Stimulated activated CD8-positive, alpha-beta memory T cell treated with anti-CD3 and anti-CD28 coated beads, Interleukin-7, amount 100 ng/mL, for 4 hours (primary cell): ENCODE data around the gene LDB3.
A peak's percentile ranks its signal among the peaks of the same experiment; 100 is the strongest.

Experiments used
- DNase-seq, 2 donors: peaks; one replicate each; pipeline ENCODE4 v3.0.0-alpha.2; 2020; ENCODE audit warnings: low read depth in 2 of 2

The LDB3 gene

DNA sequence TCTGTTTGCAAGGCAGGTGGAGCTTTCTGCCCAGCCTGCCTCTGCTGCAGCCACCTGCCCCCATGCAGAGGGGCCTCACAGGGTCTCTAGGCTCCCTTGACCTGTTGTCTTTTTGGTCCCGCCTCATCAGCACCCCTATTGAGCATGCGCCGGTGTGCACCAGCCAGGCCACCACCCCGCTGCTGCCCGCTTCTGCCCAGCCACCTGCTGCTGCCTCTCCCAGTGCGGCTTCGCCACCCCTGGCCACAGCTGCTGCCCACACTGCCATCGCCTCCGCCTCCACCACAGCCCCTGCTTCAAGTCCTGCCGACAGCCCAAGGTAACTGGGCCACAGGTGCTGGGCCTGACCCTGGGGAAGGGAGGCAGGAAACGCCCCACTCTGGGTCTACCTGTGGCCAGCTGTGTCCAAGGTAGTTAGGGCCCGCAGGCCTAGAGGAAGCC, 38.1 kb downstream of the LDB3 start:
- DNase-seq, result no peak

DNA sequence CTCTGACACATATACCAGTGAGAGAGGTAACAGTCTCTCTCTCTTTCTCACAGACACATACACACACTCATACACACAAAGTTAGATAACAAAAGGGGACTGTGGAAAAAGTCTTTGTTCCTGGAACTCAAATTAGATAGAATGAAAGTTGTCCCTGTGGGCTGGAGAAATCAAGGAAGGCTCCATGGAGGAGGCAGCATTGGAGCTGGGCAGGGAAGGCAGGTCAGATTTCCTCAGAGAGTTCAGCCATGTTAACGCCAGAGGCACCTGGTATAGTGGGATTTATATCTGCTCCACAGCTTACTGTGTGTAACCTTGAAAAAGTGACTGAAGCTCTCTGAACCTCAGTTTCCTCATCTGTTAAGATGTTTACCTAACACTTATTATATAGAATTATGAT, 38.7 kb downstream of the LDB3 start:
- no peak for DNase-seq

DNA sequence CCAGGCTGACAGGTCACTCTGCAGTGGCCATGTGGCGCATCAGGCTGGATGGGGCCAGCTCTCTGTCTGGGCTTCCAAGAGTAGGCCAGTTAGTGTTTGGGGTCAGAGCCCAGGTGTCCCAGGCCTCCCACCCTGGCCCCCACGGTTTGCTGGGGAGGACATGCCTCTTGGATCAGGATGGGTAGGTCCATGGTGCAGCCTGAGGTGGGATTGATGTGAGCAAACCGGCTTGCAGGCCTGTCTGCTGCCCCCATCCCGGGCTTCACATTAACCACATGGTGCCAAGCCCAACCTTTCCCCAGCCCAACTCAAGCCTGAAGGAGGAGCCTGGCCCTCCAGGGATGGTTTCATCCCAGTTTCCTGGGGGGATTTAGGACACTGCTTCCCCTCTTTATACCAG, 39.2 kb downstream of the LDB3 start:
- DNase-seq, result no peak

DNA sequence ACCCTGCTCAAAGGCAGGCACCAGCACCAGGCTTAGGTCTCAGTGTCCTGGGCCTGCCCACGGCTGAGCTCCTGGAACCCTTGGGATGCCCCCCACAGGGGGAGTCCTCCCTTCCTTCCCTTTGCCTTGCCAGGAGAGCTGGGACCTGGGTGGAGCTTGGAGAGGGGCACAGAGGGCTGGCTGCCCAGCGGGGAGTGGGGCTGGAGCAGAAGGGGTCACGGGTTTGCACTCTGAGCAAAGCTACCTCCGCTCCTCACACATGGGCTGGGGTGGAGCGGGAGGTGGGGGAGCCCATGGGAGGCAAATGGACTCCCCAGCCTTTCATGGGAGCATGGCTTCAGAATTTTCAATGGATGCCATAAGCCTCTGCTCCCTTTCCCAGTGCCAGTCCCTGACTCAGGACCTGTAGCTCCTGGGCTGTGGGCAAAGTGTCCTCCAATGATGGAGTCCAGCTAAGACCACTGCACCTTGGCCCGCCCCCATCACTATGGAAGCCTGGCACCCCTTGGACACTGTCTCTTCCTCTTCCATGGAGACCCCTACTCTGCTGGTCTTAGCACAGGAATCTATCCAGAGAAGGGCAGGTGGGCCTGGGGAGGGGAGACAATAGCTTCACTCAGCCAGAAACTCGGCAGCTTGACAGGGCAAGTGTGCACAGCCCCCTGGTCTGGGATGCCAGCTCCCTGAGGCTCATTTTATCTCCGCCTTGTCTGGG, 39.9 kb downstream of the LDB3 start:
- no peak for DNase-seq

DNA sequence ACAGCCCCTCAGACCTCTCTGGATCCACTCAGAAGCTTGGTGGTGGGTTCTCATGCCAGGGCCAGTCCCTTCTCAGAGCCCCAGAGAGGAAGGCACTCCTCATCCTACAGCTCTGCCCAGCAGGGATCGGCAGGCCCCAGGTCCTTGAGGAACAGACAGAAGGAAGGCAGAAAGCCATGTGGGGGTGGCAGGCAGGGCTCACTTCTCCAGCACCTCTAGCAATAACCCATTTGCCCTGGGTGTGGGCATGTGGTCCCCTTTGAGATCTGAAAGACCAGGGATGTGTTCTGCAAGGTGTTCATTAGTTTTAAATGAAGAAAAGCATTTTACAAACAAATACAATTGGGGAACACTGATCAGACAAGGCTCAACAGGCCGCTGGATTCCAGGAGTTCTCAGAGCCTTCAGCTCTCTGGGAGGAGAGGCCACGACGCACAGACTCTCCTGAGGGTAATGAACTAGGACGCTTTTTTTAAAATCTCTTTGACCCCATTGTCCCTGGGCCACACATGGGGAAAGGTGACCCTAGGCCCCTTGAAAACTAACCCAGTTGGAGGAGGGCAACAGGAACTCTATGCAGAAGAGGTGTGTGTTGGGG, 40.6 kb downstream of the LDB3 start:
- DNase-seq, result no peak

DNA sequence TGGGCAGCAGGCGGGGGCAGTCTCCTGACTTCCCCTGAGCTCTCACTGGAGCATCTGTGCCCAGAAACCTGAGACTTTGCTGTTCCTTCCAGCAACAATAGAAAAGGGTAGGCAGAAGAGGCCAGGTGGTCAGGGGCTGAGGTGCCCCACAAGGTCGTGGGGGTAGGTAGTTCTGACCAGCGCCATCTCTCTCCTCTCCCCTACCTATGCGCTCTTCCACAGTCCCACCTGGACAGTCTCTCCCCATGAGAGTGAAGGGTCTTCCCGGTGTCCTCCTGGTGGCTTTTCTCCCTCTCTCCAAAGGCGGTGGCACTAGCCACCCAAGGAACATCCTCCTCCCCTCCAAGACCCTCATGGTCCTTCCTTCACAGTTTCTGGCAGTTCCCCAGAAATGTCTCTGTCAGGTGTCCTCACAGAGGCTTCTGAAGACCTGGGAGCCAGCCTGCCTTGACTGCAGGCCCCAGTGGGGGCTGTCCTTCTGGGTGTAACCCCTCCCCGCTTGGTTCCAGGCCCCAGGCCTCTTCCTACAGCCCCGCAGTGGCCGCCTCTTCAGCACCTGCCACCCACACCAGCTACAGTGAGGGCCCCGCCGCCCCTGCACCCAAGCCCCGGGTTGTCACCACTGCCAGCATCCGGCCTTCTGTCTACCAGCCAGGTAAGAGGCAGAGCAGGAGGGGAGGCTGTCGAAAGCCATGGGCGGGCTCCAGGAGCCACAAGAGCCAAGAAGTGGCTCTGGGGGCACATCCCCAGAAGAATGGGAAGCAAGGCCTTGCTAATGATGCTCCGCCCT, 41.3 kb downstream of the LDB3 start:
- no peak for DNase-seq

DNA sequence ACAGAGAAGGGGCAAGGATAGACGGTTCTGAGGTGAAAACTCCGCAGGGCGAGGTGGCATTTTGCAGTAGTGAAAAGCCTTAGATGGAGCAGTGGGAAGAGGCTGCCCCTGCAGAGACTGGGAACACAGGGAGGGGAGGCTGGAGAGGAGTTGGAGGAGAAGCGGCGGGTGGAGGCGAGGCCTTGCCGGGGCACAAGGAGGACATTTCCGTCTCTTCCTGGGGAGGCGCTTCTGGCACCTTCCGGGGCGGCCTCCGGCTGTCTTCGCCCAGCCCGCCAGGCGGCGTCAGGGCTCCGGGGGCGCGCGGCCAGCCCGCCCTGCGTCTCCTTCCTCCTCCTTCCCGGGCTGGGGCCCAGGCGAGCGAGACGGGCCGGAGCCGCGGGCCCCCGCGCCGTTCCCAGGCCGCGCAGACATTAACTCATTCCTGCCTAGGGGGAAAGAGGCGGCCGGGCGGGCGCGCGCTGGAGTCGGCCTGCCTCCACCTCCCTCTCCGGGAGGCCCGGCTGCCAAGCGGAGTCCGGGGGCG, 42.7 kb downstream of the LDB3 start:
- DNase-seq, result peak; percentile 54 to 78

DNA sequence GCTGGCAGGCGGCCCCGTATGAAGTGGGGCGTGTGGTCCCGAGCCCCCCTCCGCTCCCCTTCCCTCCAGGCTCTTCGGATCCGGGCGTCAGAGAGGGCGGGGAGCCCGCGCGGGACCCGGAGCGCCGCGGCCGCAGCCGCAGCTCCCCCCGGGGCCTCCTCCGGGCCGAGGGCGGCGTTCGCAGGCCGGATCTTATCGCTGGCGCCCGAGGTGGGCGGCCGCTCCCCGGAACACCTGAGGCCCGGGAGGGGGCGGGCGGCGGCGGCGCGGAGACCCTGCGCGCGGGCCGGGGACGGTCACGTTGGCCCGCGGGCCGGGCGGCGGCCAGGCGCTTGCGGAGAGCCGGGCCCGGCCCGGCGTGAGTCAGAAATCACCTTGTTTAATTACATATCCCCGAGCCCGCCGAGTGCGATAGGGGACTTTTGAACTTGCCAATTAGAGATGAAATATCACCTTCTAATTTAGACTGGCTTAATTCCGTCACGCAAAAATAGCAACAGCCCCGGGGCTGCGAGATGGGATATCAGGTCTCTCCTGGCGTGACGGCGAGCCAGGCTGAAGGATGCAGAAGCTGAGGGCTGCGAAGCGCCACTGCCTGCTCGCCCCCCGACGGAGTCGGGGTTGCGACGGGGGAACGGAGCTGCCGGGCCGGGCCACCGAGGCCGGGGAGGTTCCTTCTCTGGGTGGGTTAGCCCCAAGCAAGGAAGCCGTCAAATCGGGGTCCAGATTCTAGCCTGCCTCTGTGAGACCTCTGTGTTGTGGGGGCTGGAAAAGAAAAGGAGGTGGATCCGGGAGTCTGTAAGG, 43.4 kb downstream of the LDB3 start:
- peak; percentile 10 to 45 for DNase-seq

DNA sequence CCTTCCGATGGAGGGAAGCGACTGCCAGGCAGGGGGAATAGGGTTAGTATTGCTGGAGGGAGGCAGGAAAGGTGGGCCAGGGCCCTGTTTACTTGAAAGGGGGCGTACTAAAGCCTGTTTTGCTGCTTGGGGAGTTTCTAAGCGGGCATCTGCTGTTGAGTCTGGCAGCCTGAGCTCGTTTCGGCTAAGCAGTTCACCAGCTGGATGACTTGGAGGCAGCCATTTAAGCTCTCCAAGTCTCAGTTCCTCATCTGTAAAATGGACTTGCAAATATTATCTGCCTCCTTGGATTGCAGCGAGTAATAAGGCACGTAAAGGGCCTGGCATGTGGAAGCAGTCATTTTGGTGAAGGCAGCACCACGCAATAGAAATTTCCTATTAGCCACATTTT, 44.0 kb downstream of the LDB3 start:
- no peak for DNase-seq

DNA sequence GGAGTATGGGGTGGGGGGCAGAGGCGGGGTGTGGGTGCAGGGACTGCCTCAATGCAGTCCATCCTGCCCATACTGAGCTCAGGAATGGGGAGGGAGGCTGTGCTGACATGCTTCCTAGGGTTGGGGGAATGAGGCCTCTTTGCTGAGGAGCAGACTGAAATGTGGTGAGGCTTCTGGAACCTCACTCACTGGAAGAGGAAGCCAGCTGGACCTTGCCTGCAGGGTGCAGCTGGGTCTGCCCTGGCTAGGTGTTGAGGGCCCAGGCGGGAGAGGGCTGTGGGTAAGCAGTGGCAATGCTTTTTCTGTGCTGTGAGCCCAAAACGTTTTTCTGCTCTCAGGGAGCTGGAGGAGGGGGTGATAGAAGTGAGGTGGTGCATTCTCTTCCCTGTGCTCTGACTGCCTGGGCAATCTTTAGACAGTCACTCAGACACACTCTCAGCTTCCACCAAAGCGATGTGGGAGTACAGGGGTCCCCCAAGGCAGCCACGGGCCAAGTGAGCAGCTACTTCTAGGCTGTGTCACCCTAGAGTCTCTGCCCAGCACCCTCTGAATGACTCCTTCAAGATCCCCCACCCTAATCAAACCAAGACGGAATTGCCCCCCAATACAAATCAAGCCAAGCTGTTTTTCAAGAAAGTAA, 47.0 kb downstream of the LDB3 start:
- no peak for DNase-seq

DNA sequence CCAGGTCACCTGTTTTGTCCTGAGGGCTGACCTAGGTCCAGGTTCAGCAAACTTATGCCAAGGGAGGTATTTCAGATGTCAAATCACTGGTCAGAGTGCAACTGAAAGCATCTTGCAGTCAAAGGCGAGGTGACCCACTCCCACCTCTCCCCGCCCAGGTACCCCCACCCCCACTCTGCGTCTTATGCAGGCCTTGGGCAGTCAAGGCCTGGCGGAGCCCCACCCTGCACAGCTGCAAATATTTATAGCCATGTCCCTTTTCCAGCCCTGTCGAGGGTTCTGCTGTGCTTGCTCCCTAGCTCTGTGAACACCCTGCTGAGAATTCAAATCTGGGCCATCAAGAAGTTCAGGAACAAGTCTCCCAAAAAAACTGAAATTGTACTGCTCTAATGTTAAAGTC, 47.5 kb downstream of the LDB3 start:
- no peak for DNase-seq

DNA sequence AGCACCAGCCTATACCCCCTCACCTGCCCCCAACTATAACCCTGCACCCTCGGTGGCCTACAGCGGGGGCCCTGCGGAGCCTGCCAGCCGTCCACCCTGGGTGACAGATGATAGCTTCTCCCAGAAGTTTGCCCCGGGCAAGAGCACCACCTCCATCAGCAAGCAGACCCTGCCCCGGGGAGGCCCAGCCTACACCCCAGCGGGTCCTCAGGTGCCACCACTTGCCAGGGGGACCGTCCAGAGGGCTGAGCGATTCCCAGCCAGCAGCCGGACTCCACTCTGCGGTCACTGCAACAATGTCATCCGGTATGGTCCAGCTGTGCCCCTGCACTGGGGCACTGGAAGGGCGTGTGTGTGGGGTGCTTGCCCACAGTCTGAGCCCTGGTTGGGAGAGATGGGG, 48.2 kb downstream of the LDB3 start:
- no peak for DNase-seq

DNA sequence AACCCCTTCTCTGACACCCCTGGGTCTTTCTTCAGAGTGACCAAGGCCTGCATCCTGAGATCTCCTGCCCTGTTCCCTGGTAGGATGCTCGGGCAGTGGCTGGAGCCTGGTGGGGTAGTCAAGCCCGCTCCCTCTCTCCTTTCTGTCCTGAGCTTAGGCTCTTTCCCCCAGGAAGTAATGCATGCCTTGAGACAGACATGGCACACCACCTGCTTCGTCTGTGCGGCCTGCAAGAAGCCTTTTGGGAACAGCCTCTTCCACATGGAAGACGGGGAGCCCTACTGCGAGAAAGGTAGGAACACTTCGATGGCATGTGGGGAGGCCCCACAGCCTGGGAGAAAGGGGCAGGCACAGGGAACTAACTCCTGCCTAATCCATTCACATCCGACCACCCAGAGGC, 50.2 kb downstream of the LDB3 start:
- DNase-seq, result no peak

DNA sequence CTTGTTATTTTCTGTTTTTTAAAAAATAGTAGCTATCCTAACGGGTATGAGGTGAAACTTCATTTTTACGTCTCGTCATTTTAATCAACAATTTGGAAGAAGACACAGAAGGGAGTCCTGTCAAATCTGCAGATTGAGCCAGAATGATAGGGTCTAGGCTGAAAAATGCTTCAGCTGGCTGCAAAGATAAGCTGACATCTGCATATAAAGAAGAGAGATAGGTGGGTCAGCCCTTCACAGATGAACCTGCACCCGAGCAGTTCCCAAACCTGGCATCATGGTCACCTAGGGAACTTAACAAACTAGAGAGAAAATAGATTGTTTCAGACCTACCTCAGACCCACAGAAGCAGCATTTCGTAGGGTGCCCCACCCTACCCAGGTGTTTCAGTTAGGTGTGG, 52.9 kb downstream of the LDB3 start:
- DNase-seq, result no peak

DNA sequence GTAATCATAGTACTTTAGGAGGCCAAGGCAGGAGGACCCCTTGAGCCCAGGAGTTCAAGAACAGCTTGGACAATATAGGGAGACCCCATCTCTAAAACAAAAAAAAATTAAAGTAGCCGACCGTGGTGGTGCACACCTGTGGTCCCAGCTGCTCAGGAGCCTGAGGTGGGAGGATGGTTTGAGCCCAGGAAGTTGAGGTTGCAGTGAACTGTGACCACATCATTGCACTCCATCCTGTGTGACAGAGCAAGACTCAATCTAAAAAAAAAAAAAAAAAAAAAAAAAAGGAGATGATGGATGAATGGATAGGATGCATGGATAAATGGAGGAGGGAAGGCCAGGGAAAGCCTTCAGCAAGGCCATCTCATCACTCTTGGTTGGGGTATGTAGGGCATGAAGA, 54.7 kb downstream of the LDB3 start:
- no peak for DNase-seq

DNA sequence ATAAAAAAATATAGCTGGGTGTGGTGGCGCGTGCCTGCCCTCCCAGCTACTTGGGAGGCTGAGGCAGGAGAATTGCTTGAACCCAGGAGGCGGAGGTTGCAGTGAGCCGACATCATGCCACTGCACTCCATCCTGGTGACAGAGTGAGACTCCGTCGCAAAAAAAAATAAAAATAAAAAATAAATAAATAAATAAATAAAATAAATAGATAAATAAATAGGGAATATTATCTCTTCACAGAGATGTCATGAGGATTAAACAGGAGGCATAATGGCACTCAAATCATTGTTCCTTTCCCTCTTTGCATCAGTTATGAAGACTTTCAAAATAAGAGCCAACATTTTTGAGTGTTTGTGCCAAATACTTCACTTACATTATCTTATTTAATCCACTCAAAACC, 56.1 kb downstream of the LDB3 start:
- DNase-seq, result no peak

DNA sequence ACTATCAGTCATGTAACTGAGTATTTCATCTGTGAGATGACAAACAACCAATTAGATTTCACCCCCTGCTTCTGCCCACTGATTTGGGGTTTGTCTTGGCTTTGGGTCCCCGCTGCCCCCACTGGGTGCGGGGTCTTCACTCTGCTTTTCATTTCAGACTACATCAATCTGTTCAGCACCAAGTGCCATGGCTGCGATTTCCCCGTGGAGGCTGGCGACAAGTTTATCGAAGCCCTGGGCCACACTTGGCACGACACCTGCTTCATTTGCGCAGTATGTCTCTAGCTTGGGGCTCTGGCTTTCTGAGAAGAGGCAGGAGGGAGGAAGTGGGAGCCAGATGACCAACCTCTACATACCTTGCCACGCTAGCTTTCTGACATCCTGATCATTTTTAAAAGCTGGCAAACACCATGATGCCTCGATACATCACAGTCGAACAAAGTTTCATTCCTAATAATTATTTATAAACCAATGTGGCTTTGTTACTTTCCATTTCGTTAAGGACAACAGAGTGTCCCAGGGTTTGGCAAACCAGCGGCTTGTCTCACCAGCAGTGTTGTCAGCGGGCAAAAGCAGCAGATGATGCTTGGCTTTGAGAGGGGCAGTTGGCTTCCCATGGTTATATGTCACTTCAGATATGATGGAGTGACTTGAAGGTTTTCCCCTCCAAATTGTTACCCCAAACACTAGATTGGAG, 57.8 kb downstream of the LDB3 start:
- DNase-seq, result no peak

DNA sequence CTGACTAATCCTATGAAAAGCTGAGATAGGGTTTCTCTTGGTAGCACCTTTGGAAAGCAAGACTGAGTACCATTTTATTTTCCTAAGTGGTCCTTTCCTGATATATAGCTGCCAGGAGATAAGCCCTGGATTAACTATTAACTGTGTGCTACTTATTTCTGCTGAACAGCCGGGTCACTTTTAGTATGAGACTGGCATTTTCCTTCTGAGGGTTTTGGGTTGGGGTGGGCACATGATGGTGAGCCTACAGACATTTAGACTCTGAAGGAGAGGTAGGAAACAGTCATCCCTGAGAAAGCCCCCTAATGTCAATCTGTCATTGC, 58.3 kb downstream of the LDB3 start:
- no peak for DNase-seq

DNA sequence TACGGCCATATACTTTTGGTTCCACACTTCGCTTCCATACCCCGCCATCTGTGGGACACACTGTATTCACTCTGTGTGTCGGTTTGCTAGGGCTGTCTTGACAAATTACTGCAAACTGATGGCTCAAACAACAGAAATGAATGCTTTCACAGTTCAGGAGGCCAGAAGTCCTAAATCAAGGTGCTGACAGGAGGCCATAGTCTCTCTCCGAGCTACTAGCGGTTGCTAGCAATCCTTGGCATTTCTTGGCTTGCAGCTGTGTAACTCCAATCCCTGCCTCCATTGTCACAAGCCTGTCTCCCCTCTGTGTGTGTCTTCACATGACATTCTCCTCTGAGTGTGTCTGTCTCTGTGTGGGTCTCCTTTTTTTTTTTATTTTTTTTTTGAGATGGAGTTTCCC, 59.2 kb downstream of the LDB3 start:
- DNase-seq, result no peak

DNA sequence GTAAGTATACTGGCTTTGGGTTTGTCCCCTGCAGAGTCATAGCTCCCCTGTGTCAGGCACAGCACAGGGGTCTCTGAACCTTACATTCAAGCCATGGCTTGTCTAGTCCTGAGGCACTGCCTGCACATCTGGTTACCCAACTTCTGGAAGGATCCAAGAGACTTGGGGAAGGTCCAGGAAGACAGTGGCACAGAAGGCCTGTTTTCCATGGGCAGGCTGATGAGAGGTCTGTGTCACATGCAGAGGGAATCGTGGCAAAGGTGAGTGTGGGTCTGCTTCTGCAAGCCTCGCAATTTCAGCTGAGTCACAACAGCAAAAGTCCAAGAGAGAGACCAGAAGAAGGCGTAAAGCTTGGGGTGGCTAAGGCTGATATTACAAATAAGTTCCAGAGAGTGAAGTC, 59.7 kb downstream of the LDB3 start:
- no peak for DNase-seq

DNA sequence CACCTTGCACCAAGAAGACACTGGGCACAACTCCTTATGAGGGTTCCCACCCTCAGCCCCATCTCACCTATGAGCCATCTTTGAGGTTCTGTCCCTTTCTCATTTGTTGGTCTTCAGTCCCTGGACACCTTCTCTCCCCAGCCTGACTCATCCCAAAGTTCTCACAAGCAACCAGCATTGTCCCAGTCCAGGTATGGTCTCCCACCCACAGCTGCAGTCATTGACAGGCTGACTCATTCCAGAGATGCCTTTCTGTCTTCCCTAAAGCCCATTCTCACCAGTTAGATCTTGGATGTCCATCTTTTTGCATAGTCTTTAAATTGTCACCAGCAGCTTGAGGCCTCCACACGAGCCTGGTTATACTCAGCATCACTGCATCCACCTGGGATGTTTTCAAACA, 61.4 kb downstream of the LDB3 start:
- DNase-seq, result no peak
